Measurements from ENCODE around the gene ATP8B1.

- TF ChIP-seq CEBPB (IDR thresholded peaks at IDR 0.05; ENCODE audit: low read depth, low read length) (no peak), POLR2A (IDR thresholded peaks at IDR 0.05; ENCODE audit: low read depth, low read length) (no peak), SMC3 (IDR thresholded peaks at IDR 0.05; ENCODE audit: low read depth, low read length) (no peak), CTCF (conservative IDR thresholded peaks at IDR 0.05; ENCODE audit: low read depth, low read length) (no peak), USF2 (IDR thresholded peaks at IDR 0.05; ENCODE audit: low read depth, low read length) (no peak), ELK1 (IDR thresholded peaks at IDR 0.05; ENCODE audit: borderline replicate concordance, low read depth, low read length) (no peak), RCOR1 (IDR thresholded peaks at IDR 0.05; ENCODE audit: insufficient replicate concordance, low read length) (no peak), RFX5 (IDR thresholded peaks at IDR 0.05; ENCODE audit: low read depth, low read length) (no peak), MAZ (IDR thresholded peaks at IDR 0.05; ENCODE audit: borderline replicate concordance, low read depth, low read length) (no peak), NFE2L2 (IDR thresholded peaks at IDR 0.05; ENCODE audit: low read depth, low read length) (no peak), RAD21 (IDR thresholded peaks at IDR 0.05; ENCODE audit: low read length) (no peak)
Observed at GRCh38 chr18:57834616-57835015, 31.5 kb upstream of the ATP8B1 start.
